ENCODE measurements around the gene GSTCD.

GSTCD gene

DNA sequence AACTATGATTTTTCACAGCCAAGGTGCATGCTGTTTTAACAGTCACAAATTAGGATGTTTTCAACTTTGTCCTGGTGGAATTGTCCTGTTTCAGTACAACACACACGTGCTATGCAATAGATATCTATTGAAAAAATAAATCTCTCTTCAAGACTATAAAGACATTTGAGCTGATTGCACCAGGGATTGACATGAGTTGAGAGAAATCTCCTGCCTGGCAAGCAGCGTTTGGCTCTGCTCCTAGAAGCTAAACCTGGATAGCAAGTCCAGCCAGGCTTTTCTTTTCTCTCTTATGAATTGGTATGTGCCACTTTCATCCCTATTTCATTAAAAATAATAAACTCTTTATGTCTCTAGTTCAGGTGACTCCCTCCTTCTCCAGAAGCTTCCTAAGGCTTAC, 170.1 kb downstream of the GSTCD start:
- TF ChIP-seq, protein P1, sequence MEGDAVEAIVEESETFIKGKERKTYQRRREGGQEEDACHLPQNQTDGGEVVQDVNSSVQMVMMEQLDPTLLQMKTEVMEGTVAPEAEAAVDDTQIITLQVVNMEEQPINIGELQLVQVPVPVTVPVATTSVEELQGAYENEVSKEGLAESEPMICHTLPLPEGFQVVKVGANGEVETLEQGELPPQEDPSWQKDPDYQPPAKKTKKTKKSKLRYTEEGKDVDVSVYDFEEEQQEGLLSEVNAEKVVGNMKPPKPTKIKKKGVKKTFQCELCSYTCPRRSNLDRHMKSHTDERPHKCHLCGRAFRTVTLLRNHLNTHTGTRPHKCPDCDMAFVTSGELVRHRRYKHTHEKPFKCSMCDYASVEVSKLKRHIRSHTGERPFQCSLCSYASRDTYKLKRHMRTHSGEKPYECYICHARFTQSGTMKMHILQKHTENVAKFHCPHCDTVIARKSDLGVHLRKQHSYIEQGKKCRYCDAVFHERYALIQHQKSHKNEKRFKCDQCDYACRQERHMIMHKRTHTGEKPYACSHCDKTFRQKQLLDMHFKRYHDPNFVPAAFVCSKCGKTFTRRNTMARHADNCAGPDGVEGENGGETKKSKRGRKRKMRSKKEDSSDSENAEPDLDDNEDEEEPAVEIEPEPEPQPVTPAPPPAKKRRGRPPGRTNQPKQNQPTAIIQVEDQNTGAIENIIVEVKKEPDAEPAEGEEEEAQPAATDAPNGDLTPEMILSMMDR (IDR thresholded peaks at IDR 0.05; ENCODE audit: control insufficient read depth, extremely low read depth, insufficient read depth) = no peak
- no peak for DNase-seq (ENCODE audit: low read depth)
- H3K4me3 ChIP-seq (ENCODE audit: low read depth, low read length) = no peak overlapping the region

DNA sequence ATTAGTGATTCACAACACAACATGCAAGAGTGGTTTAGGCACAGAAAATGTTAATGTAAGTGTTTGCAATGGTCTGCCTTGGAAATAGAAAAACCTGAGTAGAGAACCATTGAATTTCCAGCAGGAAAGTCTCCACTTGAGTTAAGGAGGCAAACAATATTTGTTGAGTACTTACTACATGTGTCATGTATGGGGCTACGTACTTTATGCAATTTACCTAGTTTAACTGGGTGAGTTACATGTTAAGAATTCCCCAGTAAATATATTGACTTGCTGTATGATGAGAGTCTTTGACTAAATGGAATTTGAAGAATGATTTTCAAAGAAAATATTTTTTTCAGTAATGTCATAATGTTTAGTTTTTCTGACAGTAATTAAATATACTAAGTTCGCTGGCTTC, 178.9 kb downstream of the GSTCD start:
- H3K4me3 ChIP-seq (ENCODE audit: low read depth, low read length) = no peak overlapping the region
- no peak for DNase-seq (ENCODE audit: low read depth)
- TF ChIP-seq, protein P1 (IDR thresholded peaks at IDR 0.05; ENCODE audit: control insufficient read depth, extremely low read depth, insufficient read depth) = no peak

DNA sequence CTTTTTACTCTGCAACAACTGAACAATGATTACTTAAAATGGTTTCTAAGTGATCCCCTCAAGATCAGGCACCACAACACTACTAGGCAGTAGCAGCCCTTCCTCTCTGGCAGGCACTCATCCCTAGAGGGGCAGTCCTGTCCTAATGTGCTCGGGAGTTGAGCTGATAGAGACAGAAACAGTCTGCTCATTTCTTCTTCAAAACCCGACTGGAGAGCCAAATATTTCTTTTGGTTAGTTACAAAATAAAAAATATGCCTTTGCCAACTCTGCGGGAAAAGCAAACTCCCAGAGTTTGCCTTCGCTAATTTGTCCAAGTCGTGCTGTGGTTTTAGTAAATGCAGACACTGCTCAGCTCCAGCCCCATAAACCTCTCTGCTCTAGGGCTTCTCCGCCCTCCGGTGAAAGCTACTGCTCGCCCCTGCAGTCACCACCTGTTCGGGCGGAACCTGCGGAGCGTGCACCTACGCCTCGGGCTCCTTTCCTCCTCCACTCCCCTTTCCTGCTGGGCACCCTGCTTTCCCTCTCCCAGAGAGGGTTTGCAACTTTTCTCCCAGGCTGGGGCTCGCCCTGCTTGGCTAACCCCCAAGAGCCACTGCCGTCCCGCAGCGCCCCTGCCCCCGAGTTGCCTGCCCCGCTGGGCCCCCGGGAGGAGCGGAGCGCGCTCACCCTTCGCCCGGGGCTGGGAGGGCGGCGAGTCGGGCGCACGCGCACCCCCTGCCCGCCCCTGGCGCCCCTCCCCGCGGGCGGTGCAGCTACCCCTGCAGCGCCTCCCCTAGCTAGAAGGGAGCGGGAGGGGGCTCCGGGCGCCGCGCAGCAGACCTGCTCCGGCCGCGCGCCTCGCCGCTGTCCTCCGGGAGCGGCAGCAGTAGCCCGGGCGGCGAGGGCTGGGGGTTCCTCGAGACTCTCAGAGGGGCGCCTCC, 186.3 kb downstream of the GSTCD start, which contains the start of gene NPNT:
Gene NPNT (plus strand): TSS at position 812 of the 923 bp plus-strand sequence. CDS start 182 bp downstream, outside the sequence.
- TF ChIP-seq, protein P1 (IDR thresholded peaks at IDR 0.05; ENCODE audit: control insufficient read depth, extremely low read depth, insufficient read depth) = no peak
- no peak within 1 kb of the TSS for H3K4me3 ChIP-seq (ENCODE audit: low read depth, low read length)
- no peak for DNase-seq (ENCODE audit: low read depth)

DNA sequence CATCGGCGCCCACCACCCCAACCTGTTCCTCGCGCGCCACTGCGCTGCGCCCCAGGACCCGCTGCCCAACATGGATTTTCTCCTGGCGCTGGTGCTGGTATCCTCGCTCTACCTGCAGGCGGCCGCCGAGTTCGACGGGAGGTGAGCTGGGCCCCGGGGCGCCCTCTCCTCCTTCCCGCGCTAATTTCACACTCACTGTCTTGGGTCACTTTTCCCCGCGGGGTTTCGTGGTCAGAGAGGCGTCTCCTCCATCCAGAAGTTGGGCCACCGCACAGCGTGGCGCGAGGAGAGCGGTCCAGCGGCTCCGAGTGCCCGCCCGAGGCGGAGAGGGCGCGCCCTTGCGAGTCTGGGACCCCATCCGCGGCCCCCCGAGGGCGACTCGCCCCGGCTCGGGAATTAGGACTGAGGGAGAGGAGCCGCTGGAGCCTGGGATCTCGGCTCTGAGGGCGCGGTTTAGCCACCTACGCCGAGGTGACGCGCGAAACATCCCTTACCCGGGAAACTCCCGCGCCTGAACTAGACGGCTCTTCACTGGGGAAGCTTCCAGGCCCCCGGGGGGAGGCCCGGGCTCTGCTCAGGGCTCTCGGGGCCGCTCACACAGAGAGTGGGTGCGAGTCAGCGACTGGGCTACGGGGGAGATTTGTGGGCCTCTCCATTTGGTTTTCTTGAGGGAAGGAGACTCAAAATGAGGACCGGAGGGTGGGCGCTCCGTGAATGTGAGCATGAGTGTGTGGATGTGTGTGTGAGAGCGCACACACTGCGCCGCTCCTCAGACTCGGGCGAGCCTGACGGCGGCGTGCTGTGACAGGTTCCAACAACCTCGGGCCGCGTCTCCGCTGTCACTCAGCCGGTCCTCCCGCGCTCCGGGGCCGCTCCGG, 187.2 kb downstream of the GSTCD start:
- TF ChIP-seq, protein P1 (IDR thresholded peaks at IDR 0.05; ENCODE audit: control insufficient read depth, extremely low read depth, insufficient read depth) = no peak
- DNase-seq (ENCODE audit: low read depth) = no peak
- no peak overlapping the region for H3K4me3 ChIP-seq (ENCODE audit: low read depth, low read length)

DNA sequence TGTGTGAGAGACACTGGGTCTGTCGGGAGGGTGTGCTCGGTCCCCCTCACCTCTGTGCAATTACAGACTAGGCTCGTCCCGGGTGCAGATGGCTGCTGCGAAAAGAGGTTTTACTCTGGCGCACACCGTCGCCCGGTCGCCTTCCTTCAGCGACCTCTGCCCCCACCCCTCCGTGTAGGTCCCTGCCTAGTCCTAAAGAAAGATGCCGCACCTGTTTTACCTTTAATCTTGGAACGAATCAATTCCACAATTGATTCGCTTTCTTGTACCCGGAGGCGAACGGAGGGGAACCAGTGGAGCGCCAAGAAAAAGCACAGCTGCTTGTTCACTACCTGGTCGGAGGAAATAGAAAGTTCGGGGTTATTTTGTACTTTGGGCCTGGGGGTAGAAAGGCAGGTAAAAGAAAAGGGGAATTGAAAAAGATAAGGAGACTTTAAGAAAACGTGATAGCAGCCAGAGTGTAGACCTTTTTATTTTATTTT, 187.9 kb downstream of the GSTCD start:
- DNase-seq (ENCODE audit: low read depth) = no peak
- TF ChIP-seq, protein P1 (IDR thresholded peaks at IDR 0.05; ENCODE audit: control insufficient read depth, extremely low read depth, insufficient read depth) = no peak
- no peak overlapping the region for H3K4me3 ChIP-seq (ENCODE audit: low read depth, low read length)

Measured in LNCaP clone FGC (cell line).